Effector CD8-positive, alpha-beta T cell (primary cell): ENCODE data around the gene SPC24.
"Not testable (repeated sequence)": the region's sequence is repeated elsewhere in the genome, so short reads cannot be mapped to it uniquely, and the experiment has no call there.

ENCODE experiments used
- DNase-seq: peaks from one replicate; lab custom pipeline; 2025; lab: John Stamatoyannopoulos, UW

Gene SPC24

DNA sequence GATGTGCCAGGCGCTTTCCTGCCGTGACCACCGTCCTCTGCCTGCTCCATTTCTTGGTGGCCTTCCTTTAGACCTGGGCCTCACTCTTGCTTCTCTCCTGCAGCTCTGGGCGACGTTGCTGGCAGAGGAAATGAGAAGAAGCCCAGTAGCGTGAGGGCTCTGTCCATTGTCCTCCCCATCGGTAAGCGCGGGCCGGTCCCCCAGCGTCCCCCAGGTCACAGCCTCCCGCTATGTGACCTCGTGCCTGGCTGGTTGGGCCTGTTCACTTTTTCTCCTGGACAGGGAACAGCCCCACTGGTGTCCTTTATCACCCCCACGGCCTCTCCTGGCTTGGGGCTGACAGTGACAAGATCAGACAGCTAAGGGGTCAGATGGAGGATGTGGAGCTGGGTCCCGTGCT lies 27.7 kb downstream of the SPC24 start:
- no peak for DNase-seq

DNA sequence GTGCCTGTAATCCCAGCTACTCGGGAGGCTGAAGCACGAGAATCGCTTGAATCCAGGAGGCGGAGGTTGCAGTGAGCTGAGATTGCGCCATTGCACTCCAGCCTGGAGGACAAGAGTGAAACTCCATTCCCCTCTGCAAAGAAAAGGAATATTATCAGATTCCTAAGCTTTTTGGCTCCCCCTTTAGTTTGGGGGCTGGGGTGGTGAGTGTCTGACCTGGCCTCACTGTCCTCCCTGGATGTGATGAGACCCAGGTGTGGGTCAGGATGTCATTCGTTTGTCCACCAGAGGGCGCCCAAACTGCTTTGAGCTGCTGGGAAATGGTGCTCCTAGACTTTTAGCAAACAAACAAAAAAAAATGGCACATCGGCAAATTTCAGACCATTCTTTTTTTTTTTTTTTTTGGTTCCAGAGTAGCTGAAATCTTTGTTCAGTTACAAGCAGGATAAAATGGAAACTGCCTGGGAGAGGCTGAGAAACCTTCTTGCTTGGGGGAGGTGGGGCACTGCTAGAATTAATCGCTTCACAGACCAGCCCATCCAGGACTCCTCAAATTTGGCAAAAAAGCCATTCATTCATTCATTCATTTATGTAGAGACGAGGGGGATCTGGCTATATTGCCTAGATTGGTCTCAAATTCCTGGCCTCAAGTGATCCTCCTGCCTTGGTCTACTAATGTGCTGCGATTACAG lies 29.4 kb downstream of the SPC24 start:
- DNase-seq, result peak; percentile 68

DNA sequence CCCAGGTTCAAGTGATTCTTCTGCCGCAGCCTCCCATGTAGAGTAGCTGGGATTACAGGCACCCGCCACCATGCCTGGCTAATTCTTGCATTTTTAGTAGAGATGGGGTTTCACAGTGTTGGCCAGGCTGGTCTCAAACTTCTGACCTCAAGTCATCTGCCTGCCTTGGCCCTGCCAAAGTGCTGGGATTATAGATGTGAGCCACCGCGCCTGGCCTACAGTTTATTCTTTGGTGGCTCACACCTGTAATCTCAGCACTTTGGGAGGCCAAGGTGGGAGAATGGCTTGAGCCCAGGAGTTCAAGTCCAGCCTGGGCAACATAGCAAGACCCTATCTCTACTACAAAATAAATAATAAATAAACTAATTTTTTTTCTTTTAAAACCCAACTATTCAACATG lies 31.4 kb downstream of the SPC24 start:
- DNase-seq, result not testable (repeated sequence)

DNA sequence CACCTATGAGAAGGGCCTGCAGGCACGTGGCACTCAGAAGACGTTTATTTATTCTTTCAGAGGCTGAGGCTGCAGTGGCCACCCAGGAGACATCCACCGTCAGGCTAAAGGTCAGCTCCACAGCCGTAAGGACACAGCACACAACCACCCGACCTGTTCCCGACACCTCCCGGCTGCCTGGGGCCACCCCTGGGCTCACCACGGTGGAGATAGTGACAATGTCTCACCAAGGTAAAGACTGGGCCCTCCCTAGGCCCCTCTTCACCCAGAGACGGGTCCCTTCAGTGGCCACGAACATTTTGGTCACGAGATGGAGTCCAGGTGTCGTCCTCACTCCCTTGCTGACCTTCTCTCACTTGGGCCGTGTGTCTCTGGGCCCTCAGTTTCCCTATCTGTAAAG lies 32.5 kb downstream of the SPC24 start:
- no peak for DNase-seq

DNA sequence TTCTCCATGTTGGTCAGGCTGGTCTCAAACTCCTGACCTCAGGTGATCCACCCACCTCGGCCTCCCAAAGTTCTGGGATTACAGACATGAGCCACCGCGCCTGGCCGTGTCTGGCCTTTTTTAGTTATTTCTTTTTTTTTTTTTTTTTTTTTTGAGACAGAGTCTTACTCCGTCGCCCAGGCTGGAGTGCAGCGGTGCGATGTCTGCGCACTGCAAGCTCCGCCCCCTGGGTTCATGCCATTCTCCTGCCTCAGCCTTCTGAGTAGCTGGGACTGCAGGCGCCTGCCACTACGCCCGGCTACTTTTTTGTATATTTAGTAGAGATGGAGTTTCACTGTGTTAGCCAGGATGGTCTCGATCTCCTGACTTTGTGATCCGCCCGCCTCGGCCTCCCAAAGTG lies 33.6 kb downstream of the SPC24 start:
- not testable (repeated sequence) for DNase-seq

DNA sequence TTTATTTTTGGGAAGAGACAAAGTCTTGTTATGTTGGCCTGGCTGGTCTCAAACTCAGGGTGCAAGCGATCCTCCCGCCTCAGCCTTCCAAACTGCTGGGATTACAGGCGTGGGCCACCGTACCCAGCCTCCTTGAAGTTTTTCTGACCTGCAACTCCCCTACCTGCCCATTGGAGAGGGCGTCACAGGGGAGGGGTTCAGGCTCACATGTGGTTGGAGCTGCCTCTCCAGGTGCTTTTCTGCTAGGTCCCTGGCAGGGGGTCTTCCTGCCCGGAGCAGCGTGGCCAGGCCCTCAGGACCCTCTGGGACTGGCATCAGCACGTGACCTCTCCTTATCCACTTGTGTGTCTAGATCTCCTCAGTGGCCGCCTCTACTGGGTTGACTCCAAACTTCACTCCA lies 39.1 kb downstream of the SPC24 start:
- no peak for DNase-seq

DNA sequence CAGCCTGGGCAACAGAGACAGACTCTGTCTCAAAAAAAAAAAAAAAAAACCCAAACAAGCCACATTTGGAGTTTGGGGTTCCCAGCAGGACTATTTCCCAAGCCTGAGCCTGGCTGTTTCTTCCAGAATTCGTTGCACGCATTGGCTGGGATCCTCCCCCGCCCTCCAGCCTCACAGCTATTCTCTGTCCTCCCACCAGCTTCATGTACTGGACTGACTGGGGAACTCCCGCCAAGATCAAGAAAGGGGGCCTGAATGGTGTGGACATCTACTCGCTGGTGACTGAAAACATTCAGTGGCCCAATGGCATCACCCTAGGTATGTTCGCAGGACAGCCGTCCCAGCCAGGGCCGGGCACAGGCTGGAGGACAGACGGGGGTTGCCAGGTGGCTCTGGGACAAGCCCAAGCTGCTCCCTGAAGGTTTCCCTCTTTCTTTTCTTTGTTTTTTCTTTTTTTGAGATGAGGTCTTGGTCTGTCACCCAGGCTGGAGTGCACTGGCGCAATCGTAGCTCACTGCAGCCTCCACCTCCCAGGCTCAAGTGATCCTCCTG lies 39.6 kb downstream of the SPC24 start:
- no peak for DNase-seq

DNA sequence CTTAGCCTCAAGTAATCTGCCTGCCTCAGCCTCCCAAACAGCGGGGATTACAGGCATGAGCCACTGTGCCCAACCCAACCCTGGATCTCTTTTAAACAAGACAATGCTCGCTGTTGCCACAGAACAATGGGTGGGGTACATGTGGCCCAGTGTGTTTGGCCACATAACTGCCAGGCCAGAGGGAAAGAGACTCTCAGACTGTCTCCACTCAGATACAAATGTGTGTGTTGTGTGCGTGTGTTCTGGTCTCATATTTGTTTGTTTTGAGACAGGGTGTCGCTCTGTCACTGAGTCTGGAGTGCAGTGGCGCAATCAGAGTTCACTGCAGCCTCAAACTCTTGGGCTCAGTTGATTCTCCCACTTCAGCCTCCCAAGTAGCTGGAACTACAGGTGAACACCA lies 40.5 kb downstream of the SPC24 start:
- no peak for DNase-seq

DNA sequence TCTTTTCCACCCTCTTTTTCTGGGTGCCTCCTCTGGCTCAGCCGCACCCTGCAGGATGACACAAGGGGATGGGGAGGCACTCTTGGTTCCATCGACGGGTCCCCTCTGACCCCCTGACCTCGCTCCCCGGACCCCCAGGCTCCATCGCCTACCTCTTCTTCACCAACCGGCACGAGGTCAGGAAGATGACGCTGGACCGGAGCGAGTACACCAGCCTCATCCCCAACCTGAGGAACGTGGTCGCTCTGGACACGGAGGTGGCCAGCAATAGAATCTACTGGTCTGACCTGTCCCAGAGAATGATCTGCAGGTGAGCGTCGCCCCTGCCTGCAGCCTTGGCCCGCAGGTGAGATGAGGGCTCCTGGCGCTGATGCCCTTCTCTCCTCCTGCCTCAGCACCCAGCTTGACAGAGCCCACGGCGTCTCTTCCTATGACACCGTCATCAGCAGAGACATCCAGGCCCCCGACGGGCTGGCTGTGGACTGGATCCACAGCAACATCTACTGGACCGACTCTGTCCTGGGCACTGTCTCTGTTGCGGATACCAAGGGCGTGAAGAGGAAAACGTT lies 42.4 kb downstream of the SPC24 start:
- DNase-seq, result no peak

DNA sequence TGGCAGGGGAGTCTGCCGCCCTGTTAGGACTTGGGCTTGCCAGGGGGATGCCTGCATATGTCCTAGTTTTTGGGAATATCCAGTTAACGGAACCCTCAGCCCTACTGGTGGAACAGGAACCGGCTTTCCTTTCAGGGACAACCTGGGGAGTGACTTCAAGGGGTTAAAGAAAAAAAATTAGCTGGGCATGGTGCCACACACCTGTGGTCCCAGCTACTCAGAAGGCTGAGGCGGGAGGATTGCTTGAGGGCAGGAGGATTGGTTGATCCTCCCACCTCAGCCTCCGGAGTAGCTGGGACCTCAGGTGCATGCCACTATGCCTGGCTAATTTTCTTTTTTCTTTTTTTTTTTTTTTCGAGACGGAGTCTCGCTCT lies 43.8 kb downstream of the SPC24 start:
- no peak for DNase-seq

DNA sequence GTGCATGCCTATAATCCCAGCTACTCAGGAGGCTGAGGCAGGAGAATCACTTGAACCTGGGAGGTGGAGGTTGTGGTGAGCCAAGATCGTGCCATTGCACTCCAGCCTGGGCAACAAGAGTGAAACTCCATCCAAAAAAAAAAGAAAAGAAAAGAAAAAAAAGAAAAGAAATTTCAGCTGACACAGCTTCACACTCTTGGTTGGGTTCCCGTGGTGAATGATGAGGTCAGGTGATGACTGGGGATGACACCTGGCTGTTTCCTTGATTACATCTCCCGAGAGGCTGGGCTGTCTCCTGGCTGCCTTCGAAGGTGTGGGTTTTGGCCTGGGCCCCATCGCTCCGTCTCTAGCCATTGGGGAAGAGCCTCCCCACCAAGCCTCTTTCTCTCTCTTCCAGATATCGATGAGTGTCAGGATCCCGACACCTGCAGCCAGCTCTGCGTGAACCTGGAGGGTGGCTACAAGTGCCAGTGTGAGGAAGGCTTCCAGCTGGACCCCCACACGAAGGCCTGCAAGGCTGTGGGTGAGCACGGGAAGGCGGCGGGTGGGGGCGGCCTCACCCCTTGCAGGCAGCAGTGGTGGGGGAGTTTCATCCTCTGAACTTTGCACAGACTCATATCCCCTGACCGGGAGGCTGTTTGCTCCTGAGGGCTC lies 44.3 kb downstream of the SPC24 start:
- no peak for DNase-seq

DNA sequence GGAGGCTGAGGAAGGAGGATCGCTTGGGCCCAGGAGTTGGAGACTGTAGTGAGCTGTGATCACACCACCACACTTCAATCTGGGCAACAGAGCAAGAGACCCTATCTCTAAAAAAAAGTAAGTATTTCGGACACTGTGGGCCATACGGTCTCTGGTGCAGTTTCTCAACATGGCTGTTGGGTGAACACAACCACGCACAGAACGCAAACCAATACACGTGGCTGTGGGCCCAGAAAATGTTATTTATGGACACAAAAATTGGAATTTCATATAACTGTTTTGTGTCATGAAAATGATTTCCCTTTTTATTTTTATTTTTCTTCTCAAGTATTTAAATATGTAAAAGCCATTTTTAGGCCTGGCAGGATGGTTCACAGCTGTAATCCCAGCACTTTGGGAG lies 46.8 kb downstream of the SPC24 start:
- no peak for DNase-seq

DNA sequence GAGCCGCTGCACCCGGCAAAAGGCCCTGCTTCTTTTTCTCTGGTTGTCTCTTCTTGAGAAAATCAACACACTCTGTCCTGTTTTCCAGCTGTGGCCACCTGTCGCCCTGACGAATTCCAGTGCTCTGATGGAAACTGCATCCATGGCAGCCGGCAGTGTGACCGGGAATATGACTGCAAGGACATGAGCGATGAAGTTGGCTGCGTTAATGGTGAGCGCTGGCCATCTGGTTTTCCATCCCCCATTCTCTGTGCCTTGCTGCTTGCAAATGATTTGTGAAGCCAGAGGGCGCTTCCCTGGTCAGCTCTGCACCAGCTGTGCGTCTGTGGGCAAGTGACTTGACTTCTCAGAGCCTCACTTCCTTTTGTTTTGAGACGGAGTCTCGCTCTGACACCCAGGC lies 49.1 kb downstream of the SPC24 start:
- no peak for DNase-seq

DNA sequence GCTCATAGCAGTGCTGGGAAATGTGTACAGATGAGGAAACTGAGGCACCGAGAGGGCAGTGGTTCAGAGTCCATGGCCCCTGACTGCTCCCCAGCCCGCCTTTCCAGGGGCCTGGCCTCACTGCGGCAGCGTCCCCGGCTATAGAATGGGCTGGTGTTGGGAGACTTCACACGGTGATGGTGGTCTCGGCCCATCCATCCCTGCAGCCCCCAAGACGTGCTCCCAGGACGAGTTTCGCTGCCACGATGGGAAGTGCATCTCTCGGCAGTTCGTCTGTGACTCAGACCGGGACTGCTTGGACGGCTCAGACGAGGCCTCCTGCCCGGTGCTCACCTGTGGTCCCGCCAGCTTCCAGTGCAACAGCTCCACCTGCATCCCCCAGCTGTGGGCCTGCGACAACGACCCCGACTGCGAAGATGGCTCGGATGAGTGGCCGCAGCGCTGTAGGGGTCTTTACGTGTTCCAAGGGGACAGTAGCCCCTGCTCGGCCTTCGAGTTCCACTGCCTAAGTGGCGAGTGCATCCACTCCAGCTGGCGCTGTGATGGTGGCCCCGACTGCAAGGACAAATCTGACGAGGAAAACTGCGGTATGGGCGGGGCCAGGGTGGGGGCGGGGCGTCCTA lies 50.5 kb downstream of the SPC24 start:
- DNase-seq, result no peak

DNA sequence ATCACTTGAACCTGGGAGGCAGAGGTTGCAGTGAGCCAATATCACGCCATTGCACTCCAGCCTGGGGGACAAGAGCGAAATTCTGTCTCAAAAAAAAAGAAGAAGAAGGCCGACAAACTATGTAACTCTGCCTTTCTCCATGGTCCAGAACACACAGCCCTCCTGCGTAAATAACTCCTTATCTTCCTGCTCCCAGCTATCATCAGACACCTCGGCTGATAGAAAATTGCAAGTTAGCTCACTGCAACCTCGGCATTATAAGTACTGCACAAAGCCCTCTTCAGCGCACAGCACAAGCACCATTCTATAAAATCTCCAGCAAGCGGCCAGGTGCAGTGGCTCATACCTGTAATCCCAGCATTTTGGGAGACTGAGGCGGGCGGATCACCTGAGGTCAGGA lies 51.9 kb downstream of the SPC24 start:
- DNase-seq, result not testable (repeated sequence)

DNA sequence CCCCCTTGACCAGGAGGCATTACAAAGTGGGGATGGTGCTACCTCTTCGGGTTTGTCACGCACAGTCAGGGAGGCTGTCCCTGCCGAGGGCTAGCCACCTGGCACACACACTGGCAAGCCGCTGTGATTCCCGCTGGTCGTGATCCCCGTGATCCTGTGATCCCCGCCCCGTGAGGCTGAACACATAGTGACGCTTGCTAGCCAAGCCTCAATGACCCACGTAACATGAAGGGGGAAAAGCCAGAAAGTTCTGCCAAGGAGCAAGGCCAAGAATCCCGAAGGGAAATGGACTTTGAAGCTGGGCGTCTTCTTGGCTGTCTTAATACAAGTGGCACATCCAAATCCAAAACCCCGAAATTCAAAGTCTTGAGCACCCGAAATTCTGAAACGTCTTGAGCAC lies 52.6 kb downstream of the SPC24 start:
- no peak for DNase-seq

DNA sequence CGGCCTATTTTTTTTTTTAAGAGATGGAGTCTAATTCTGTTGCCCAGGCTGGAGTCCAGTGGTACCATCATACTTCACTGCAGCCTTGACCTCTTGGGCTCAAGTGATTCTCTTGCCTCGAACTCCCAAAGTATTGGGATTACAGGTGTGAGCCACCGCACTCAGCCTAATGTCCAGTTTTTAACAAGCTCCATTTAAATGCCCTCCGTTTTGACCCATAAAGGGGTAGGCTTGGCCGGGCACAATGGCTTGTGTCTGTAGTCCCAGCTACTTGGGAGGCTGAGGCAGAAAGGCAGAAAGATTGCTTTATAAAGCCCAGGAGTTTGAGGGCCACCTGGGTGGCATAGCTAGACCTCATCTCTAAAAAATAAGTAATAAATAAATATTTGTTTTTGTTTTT lies 54.5 kb downstream of the SPC24 start:
- DNase-seq, result no peak

DNA sequence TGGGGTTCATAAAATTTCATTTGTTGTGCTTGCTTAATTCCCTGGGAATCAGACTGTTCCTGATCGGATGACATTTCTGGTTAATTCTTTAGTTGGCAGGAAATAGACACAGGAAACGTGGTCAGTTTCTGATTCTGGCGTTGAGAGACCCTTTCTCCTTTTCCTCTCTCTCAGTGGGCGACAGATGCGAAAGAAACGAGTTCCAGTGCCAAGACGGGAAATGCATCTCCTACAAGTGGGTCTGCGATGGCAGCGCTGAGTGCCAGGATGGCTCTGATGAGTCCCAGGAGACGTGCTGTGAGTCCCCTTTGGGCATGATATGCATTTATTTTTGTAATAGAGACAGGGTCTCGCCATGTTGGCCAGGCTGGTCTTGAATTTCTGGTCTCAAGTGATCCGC lies 55.5 kb downstream of the SPC24 start:
- no peak for DNase-seq

DNA sequence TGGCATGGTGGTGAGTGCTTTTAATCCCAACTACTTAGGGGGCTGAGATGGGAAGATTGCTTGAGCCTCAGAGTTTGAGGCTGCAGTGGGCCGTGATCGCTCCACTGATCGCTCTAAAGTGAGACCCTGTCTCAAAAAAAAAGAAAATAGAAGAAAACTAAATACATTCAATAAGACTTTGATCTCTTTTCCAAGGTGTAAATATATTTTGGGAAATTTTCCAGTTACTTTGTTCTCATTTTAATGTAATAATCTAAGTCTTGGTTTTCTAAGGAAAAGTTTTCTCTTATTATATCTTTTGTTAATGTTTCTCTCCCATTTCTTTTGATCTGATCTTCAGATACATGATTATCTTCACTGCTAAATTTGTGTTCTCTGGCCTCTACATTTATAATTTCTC lies 56.7 kb downstream of the SPC24 start:
- DNase-seq, result no peak

DNA sequence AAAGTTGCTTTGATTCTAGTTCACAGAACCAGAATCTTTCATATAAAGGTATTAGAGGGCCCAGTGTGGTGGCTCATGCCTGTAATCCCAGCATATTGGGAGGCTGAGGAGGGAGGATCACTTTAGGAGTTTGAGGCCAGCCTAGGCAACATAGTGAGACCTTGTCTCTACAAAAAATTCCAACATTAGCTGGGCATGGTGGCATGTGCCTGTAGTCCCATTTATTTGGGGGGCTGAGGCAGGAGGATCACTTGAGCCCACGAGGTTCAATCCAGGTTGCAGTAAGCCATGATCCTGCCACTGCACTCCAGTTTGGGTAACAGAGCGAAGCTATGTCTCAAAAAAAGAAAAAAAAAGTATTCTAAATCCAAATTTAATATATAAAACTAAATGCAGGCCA lies 57.3 kb downstream of the SPC24 start:
- no peak for DNase-seq

DNA sequence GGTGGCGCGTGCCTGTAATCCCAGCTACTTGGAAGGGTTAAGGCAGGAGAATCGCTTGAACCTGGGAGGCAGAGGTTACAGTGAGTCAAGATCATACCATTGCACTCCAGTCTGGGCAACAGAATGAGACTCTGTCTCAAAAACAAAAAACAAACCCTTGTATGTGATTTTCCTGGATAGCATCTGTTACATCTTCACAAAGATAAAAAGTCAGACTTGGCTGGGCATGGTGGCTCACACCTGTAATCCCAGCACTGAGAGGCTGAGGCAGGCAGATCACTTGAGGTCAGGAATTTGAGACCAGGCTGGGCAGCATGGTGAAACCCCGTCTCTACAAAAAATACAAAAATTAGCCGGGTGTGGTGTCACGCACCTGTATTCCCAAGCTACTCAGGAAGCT lies 58.2 kb downstream of the SPC24 start:
- not testable (repeated sequence) for DNase-seq

DNA sequence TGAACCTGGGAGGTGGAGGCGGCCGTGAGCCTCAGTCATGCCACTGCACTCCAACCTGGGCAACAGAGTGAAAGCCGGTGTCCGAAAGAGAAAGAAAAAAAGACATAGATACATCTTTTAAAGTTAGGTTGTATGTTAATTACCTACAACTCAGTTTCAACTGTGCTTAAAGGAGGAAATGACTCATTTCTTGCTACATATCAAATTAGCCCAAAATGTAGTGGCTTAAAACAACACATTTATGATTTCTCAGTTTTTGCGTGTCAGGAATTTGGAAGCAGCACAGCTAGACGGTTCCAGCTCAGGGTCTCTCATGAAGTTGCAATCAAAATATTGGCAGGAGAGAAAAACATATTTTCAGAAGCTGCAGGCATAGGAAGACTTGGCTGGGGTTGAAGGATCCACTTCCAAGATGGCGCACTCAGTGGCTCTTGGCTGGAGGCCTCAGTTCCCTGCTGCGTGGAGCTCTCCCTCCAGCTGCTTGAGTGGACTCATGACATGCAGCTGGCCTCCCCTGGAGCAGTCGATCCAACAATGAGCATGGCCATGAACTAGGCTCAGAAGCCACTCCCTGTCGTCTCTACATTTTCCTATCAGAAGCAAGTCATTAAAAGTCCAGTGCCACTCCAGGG lies 59.3 kb downstream of the SPC24 start:
- no peak for DNase-seq
